Mucosa of stomach (tissue), 1 donor: ENCODE results near the gene TGFBR1.

Experiments
- H3K27me3 ChIP-seq: one replicate; pipeline ENCODE4 v1.7.0; 2013; ENCODE audit warnings: mild to moderate bottlenecking, low read length; ENCODE audit not compliant: control insufficient read depth, insufficient read depth
- H3K36me3 ChIP-seq: one replicate; pipeline ENCODE4 v1.7.0; 2013; ENCODE audit warnings: low read length; ENCODE audit not compliant: control insufficient read depth, insufficient read depth
- H3K4me1 ChIP-seq: one replicate; pipeline ENCODE4 v1.7.0; 2013; ENCODE audit warnings: mild to moderate bottlenecking, low read length; ENCODE audit not compliant: control insufficient read depth, insufficient read depth
- H3K4me3 ChIP-seq: one replicate; pipeline ENCODE4 v1.7.0; 2013; ENCODE audit warnings: low read length
- H3K9ac ChIP-seq: one replicate; pipeline ENCODE4 v1.7.0; 2013; ENCODE audit warnings: mild to moderate bottlenecking, low read length, moderate library complexity
- H3K9me3 ChIP-seq: one replicate; pipeline ENCODE4 v1.7.0; 2013; ENCODE audit warnings: mild to moderate bottlenecking, low read length, moderate library complexity; ENCODE audit not compliant: control insufficient read depth
- donor health status: Pancreatic carcinoma.

Gene TGFBR1

DNA sequence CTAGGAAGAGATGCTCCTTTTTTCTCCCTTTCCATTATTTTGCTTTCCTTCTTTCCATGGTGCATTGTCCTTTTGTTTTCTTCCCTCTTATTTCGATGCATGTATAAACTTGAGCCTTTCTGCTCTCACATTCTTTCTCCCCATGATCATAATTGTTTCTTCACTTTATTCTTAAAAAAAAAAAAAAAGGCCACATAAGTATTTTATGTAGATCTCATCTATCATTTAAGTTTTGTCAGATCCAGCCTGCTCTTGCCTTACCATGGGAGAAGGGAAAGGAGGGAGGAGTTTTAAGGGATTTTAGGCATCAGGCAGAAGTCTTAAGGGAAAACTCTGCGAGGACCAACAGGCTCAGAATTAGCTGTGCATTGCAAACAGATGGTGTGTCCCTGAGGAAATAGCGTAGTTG, 11.1 kb downstream of the TGFBR1 start:
- no peaks in the 10 kb centered on the region for H3K36me3 ChIP-seq
- H3K9me3 ChIP-seq: no peaks in the 10 kb centered on the region
- no peak overlapping the region for H3K9ac ChIP-seq
- H3K4me3 ChIP-seq: no peak overlapping the region
- peaks cover 13% of the 10 kb centered on the region for H3K4me1 ChIP-seq
- no peaks in the 10 kb centered on the region for H3K27me3 ChIP-seq

DNA sequence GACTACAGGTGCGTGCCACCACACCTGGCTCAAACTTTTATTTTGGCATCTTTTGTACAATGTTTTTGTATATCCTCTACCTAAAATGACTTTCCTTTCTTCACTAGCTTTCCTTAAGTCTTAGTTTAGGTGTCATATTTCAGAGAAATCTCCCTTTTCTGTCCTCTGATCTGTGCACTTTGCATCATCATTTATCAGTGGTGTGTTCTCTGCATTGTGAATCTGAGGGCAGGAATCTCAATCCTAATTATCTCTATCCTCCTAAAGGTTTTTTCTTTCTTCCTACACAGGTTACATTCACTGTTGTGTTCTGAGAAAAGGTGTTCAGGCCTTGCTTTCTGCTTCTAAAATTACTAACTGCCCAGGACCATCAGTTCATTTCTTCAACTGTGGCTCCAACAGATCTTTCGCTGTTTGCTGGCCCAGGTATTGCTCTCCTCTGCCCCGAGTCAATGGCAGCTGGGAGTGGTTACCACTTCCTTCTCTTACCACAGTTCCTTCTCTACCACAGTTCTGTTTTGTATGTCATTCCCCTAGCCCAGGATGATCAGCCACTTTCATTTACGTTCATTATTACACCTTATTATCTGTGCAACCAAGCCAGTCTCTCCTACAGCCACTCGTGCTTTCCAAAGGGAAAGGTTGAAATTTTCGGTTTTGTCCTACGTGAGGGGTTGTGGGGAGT, 14.0 kb downstream of the TGFBR1 start:
- Histone ChIP-seq H3K4me3 (no peak overlapping the region), H3K4me1 (peaks cover 9% of the 10 kb centered on the region)

DNA sequence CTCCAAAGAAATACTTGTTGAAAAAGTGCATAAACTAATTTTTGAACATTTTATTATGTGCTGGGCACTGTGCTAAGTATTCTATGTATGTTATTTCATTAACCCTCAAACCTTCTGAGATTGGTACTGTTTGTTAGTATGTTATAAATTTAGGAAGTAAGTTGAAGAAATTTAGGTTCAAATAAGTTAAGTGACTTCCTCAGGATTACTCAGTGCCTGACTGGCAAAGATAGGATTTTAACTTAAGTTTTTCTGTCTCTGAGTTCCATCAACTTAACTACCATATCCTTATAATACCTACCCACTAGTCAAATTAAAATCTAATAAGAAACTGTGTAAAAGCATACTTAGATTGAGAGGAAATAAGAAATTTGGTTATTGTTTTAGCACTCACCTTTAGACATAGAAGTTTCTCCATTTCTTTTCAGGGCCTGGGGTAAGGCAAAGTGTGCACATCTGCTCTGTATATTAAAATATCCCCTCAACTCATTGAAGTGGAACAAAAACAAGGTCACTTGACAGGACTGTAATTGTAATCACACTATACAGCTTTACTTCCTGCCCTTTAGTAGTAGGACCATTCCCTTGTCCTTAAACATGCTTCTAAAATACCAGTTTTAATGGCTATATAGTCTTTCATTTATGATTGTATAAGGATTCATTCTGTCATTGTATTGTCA, 15.2 kb downstream of the TGFBR1 start:
- Histone ChIP-seq H3K27me3 (no peaks in the 10 kb centered on the region), H3K36me3 (no peaks in the 10 kb centered on the region), H3K4me3 (no peak overlapping the region), H3K9ac (no peak overlapping the region), H3K9me3 (no peaks in the 10 kb centered on the region), H3K4me1 (no peaks in the 10 kb centered on the region)

More for the DNA sequence above, 14.0 kb downstream of the TGFBR1 start:
- no peaks in the 10 kb centered on the region for H3K9me3 ChIP-seq
- no peak overlapping the region for H3K9ac ChIP-seq
- H3K36me3 ChIP-seq: no peaks in the 10 kb centered on the region
- H3K27me3 ChIP-seq: no peaks in the 10 kb centered on the region

DNA sequence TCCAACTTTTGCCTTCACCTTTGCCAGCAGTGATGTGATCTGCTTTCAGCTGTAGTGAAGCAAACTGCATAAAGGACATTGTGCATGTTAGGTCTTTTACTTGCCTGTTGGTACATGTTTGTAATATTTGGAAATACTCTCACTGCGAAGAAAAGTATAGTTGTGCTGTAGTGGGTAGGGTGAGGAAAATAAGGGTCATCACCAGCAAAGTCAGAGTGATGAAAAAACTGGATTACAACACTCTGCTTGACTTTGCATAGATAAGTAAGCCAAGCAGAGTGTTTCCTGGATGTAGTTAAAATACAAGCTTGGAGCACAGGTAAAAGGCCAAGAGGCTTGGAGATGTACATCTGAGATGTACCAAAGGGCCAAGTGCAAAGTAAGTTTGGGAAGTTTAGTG, 16.7 kb downstream of the TGFBR1 start:
- no peaks in the 10 kb centered on the region for H3K27me3 ChIP-seq
- no peak overlapping the region for H3K9ac ChIP-seq
- no peaks in the 10 kb centered on the region for H3K36me3 ChIP-seq
- no peaks in the 10 kb centered on the region for H3K4me1 ChIP-seq
- no peak overlapping the region for H3K4me3 ChIP-seq
- no peaks in the 10 kb centered on the region for H3K9me3 ChIP-seq

DNA sequence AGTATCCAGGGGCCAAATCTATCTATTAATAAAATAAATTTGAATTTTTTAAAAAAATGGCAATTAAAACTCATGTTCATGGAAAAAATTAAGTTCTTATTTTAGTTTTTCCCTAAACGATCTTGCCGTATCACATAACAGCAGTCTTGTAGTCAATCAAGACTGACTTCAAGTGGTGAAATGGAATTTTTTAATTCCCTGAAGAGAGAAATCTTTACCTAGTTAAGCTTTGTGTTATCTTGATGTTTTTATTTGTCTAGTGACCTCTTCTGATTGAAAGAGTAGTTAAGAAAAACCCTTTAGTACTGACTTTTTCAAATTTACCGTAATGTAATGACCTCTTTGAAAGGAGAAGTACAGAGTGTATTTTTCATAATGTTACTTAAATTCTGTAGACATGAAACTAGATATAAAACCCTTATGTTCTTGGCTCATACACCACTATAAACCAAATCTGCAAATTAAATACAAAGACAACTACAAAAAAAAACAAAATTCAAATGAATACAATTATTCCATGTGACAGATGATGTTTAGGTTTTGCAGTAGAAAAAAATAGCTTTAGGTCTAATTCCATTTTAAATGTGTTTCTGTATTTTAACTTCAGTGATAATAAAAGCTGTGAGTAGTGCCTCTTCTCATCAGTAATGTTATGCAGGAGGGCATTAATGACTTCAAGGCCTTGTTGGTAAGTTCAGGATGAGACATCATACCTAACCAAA, 19.8 kb downstream of the TGFBR1 start:
- Histone ChIP-seq H3K27me3 (no peaks in the 10 kb centered on the region), H3K9ac (no peak overlapping the region), H3K36me3 (no peaks in the 10 kb centered on the region), H3K4me1 (no peaks in the 10 kb centered on the region), H3K4me3 (no peak overlapping the region), H3K9me3 (no peaks in the 10 kb centered on the region)

DNA sequence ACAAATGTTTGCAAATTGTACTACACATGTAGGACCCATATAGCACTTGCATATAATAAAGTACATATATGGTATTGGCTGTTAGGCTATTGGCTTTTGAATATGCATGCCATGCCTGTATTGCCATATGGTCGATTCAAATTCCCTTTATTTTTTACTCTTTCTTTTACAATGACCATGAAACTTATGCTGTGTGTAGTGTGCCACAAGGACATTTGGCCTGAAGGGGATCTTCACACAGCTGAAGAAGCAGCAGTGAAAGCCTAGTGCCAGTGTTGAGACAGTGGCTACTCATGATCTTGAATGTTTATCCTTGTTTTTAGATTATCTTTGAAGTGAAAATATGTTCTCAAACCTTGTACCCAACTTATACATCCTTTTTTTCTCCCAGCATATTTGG, 20.5 kb downstream of the TGFBR1 start:
- H3K27me3 ChIP-seq: no peaks in the 10 kb centered on the region
- H3K4me1 ChIP-seq: no peaks in the 10 kb centered on the region
- H3K9me3 ChIP-seq: no peaks in the 10 kb centered on the region
- no peaks in the 10 kb centered on the region for H3K36me3 ChIP-seq
- H3K4me3 ChIP-seq: no peak overlapping the region
- H3K9ac ChIP-seq: no peak overlapping the region

DNA sequence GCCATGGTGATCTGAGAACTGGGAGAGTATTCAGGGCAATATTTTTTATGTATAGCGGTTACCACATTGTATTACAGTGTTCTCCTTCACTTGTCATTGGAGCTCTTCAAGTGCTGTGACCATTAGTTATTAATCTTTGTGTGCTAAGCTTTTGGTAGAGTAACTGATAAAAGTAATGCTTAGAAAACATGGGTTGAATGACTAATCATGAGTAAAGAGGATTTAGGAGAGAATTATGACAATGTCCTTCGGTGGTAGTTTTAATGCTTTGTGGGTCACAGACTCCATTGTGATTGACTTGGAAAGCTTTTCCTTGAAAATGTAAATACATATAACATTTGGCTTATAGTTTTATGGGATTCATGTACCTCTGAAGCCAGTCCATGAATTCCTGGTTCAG, 21.4 kb downstream of the TGFBR1 start:
- Histone ChIP-seq H3K9ac (no peak overlapping the region), H3K4me1 (no peaks in the 10 kb centered on the region), H3K27me3 (no peaks in the 10 kb centered on the region), H3K9me3 (no peaks in the 10 kb centered on the region), H3K4me3 (no peak overlapping the region), H3K36me3 (no peaks in the 10 kb centered on the region)

DNA sequence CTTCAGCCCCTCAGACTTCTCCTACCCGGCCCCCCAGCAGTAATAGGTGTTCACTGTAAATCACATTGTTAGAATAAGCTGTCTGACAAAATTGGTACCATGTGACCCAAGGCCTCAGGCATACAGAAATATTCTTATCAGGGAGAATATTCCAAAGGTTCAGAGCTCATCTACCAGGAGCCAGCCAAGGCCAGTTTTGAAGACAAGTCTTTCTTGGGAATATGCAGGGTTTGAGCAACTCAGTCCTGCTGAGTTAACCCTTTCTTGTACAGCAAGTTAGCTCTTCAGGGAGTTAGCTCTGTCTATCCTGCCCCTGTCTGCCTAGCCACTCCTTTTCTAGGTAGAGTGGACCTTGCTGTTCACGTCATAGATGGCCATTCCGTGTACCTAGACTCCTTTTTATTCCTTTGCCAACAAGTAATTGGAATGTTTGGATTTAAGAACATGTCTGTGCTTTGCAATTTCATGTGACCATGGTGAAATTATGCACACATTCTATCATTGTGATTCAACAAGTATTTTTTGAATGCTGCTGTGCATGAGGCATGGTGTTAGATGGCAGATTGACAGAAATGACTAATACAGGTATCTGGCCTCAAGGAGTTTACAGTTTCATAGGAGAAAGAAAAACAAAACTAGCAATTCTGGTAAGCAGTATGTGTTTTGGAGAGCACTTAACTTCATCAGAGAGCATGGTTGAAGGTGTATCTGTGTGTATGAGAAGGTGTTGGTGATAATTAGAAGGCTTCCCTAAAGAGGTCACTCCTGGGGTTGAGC, 22.6 kb downstream of the TGFBR1 start:
- no peaks in the 10 kb centered on the region for H3K9me3 ChIP-seq
- H3K36me3 ChIP-seq: no peaks in the 10 kb centered on the region
- no peak overlapping the region for H3K9ac ChIP-seq
- H3K4me3 ChIP-seq: no peak overlapping the region
- no peaks in the 10 kb centered on the region for H3K27me3 ChIP-seq
- H3K4me1 ChIP-seq: no peaks in the 10 kb centered on the region

DNA sequence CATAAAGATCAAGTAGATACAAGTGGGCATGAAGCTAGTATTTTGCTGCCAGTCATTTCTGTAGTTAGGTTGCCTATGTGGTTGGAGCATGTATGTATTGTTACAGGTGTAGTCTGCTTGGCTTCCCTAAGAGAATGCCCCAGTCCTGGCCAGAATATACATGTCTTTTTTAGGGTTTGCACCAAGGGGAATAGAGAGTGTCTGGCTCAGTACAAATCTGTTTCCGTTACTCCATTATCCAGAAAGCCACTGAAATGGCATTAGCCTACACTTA, 23.2 kb downstream of the TGFBR1 start:
- H3K4me3 ChIP-seq: no peak overlapping the region
- H3K4me1 ChIP-seq: no peaks in the 10 kb centered on the region

DNA sequence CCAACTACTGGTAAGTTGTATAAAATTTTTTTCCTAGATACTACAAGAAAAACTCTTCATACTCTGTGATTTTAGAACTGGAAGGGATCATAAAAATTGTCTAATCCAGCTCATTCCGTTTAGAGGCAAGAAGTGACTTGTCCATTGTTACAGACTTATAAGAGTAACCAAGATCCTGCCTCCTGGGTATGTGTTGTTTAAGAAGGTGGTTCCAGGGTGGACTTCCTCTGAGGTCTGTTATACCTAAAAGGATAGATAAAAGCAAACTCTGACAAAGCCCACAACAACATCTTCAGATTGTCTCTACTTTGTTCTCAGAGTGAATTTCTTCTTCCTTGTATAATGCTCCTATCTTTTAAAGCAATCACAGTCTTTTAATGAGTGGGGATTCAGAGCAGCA, 24.2 kb downstream of the TGFBR1 start:
- H3K27me3 ChIP-seq: no peaks in the 10 kb centered on the region
- no peaks in the 10 kb centered on the region for H3K4me1 ChIP-seq
- no peaks in the 10 kb centered on the region for H3K9me3 ChIP-seq
- no peak overlapping the region for H3K4me3 ChIP-seq
- no peak overlapping the region for H3K9ac ChIP-seq
- H3K36me3 ChIP-seq: no peaks in the 10 kb centered on the region

More for the DNA sequence above, 23.2 kb downstream of the TGFBR1 start:
- H3K9ac ChIP-seq: no peak overlapping the region
- H3K27me3 ChIP-seq: no peaks in the 10 kb centered on the region
- H3K36me3 ChIP-seq: no peaks in the 10 kb centered on the region
- no peaks in the 10 kb centered on the region for H3K9me3 ChIP-seq

DNA sequence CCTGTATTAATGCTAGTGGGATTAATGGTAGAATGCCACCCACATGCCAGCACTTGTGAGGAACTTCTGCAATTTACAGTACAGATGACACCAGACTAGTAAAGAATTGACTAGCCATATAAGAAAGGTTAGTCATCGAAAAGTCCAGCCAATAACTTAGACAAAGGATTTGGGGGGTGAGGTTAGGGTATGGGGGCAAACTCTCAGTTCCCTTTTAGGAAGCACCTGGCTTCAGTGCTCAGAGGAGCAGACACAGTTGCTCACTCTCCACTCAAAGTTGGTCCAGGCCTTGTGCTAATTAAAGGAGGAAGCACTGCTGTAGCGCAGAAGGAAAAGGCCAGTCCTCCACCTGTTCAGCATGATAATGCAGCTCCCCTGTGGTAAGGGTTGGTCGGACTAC, 25.2 kb downstream of the TGFBR1 start:
- Histone ChIP-seq H3K4me1 (no peaks in the 10 kb centered on the region), H3K4me3 (no peak overlapping the region), H3K27me3 (no peaks in the 10 kb centered on the region), H3K36me3 (no peaks in the 10 kb centered on the region), H3K9me3 (no peaks in the 10 kb centered on the region), H3K9ac (no peak overlapping the region)

DNA sequence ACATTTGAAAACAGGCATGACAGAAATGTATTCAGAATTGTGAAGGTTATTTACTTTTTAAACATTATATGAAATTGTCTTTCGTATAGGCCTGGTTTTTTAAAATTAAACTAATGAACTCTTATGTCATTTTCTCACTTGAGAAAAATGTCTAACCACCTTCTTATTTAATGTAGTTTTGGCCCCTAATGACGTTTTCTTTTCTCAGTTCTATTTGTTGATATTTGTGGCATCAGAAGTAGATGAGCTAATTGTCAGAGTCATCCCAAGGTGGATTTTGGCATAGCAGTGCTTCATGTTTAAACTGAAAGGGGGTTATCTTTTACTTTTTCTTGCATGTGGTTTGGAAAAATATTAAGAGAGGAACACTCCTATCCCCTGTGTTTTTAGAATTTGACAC, 28.2 kb downstream of the TGFBR1 start:
- H3K4me1 ChIP-seq: no peaks in the 10 kb centered on the region
- no peak overlapping the region for H3K4me3 ChIP-seq
- no peak overlapping the region for H3K9ac ChIP-seq
- H3K36me3 ChIP-seq: no peaks in the 10 kb centered on the region
- no peaks in the 10 kb centered on the region for H3K27me3 ChIP-seq
- no peaks in the 10 kb centered on the region for H3K9me3 ChIP-seq
